WTC11 (cell line): Measurements from ENCODE around the gene SYNJ2.

ENCODE experiments used
- ELF4 ChIP-seq: sonication (generic); formaldehyde crosslinking; IDR thresholded peaks from 2 replicates; pipeline ENCODE4 v1.8.1; 2022; ENCODE audit warnings: low read depth, mild to moderate bottlenecking, moderate library complexity, missing genetic modification reagents
- ETV6 ChIP-seq: sonication (generic); formaldehyde crosslinking; IDR thresholded peaks from 2 replicates; pipeline ENCODE4 v1.8.1; 2022; ENCODE audit warnings: mild to moderate bottlenecking, missing genetic modification reagents
- HMGXB4 ChIP-seq: sonication (generic); formaldehyde crosslinking; IDR thresholded peaks from 2 replicates; pipeline ENCODE4 v1.8.1; 2023; ENCODE audit warnings: mild to moderate bottlenecking, moderate library complexity, missing genetic modification reagents
- PREB ChIP-seq: sonication (generic); formaldehyde crosslinking; IDR thresholded peaks from 2 replicates; pipeline ENCODE4 v1.8.1; 2022; ENCODE audit warnings: mild to moderate bottlenecking, missing genetic modification reagents, moderate library complexity, borderline replicate concordance
- ZNF416 ChIP-seq: fragments of 250-450 bp; sonication (Bioruptor Pico); IDR thresholded peaks from 2 replicates; pipeline ENCODE4 v1.9.0; 2021; ENCODE audit warnings: mild to moderate bottlenecking, inconsistent platforms
- TF ChIP-seq, protein P1 (sequence below): fragments of 200-600 bp; IDR thresholded peaks from 2 replicates; pipeline ENCODE4 v1.8.0; 2022; ENCODE audit warnings: antibody characterized with exemption
- TF ChIP-seq, protein P2 (sequence below): sonication (generic); formaldehyde crosslinking; IDR thresholded peaks from 2 replicates; pipeline ENCODE4 v1.8.1; 2022; ENCODE audit warnings: low read depth, missing genetic modification reagents, borderline replicate concordance

DNA sequence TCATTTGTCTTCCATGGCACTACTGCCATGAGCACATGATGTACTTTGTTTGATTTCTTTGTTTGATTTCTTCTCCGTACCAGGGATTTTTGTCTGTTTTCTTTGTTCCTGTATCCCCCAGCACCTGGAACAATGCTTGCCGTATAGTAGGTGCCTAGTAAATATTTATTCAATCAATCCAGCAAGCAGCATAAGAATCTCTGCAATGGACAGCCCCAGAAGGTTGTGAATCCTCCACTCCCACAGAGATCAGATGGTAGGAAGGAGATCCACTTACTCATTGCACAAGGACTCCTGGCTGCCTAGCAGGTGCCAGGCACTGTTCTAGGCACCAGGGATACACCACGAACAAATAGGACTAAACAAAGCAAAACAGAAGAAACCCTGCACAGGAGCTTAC, 6.7 kb upstream of the SYNJ2 start:
- no peak for TF ChIP-seq ZNF416
- no peak for TF ChIP-seq PREB (CRISPR knock-in tag)
- TF ChIP-seq, protein P1, sequence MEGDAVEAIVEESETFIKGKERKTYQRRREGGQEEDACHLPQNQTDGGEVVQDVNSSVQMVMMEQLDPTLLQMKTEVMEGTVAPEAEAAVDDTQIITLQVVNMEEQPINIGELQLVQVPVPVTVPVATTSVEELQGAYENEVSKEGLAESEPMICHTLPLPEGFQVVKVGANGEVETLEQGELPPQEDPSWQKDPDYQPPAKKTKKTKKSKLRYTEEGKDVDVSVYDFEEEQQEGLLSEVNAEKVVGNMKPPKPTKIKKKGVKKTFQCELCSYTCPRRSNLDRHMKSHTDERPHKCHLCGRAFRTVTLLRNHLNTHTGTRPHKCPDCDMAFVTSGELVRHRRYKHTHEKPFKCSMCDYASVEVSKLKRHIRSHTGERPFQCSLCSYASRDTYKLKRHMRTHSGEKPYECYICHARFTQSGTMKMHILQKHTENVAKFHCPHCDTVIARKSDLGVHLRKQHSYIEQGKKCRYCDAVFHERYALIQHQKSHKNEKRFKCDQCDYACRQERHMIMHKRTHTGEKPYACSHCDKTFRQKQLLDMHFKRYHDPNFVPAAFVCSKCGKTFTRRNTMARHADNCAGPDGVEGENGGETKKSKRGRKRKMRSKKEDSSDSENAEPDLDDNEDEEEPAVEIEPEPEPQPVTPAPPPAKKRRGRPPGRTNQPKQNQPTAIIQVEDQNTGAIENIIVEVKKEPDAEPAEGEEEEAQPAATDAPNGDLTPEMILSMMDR, result no peak
- no peak for TF ChIP-seq ELF4 (CRISPR knock-in tag)
- TF ChIP-seq, protein P2, sequence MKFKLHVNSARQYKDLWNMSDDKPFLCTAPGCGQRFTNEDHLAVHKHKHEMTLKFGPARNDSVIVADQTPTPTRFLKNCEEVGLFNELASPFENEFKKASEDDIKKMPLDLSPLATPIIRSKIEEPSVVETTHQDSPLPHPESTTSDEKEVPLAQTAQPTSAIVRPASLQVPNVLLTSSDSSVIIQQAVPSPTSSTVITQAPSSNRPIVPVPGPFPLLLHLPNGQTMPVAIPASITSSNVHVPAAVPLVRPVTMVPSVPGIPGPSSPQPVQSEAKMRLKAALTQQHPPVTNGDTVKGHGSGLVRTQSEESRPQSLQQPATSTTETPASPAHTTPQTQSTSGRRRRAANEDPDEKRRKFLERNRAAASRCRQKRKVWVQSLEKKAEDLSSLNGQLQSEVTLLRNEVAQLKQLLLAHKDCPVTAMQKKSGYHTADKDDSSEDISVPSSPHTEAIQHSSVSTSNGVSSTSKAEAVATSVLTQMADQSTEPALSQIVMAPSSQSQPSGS (CRISPR knock-in tag), result no peak
- no peak for TF ChIP-seq ETV6
- TF ChIP-seq HMGXB4, result no peak
